Small intestine (tissue), 7 donors: Measurements from ENCODE around the gene ZBTB43. TPM values are rescaled to one million over a fixed set of nuclear protein-coding genes. Genes with fewer than 3 reads are reported as not detected.
"Not testable (repeated sequence)": the region's sequence is repeated elsewhere in the genome, so short reads cannot be mapped to it uniquely, and the experiment has no call there.

Experiments used
- DNase-seq, 2 donors: peaks; one replicate each; pipeline versions ENCODE4 v3.0.0 to v3.0.0-alpha.2; 2013
- FAIRE-seq: peaks from 2 replicates; lab custom pipeline; 2012; peaks lifted over from hg19 to GRCh38; lab: Jason Lieb, UNC
- H3K27ac ChIP-seq, 3 donors: one replicate each; pipeline ENCODE4 v1.5.1; 2013; ENCODE audit warnings: low read length in 2 of 3, mild to moderate bottlenecking in 2 of 3, control low read depth in 1 of 3, inconsistent platforms in 1 of 3, low read depth in 1 of 3, moderate library complexity in 1 of 3
- H3K27me3 ChIP-seq, 3 donors: one replicate each; pipeline ENCODE4 v1.6.1; 2013; ENCODE audit warnings: low read length in 3 of 3, inconsistent platforms in 1 of 3; ENCODE audit not compliant: control insufficient read depth in 3 of 3, insufficient read depth in 3 of 3
- H3K36me3 ChIP-seq, 3 donors: one replicate each; pipeline ENCODE4 v1.6.1; 2013; ENCODE audit warnings: low read length in 3 of 3, inconsistent platforms in 1 of 3, low read depth in 1 of 3, mild to moderate bottlenecking in 1 of 3, moderate library complexity in 1 of 3; ENCODE audit not compliant: control insufficient read depth in 3 of 3, insufficient read depth in 2 of 3
- H3K4me1 ChIP-seq, 3 donors: one replicate each; pipeline ENCODE4 v1.6.1; 2013; ENCODE audit warnings: low read length in 2 of 3, inconsistent platforms in 1 of 3, low read depth in 1 of 3, mild to moderate bottlenecking in 1 of 3, moderate library complexity in 1 of 3; ENCODE audit not compliant: control insufficient read depth in 3 of 3, insufficient read depth in 2 of 3
- H3K4me3 ChIP-seq, 3 donors: one replicate each; pipeline ENCODE4 v1.5.1; 2013; ENCODE audit warnings: low read length in 3 of 3, control low read depth in 1 of 3, inconsistent platforms in 1 of 3, low read depth in 1 of 3, mild to moderate bottlenecking in 1 of 3, moderate library complexity in 1 of 3
- H3K9me3 ChIP-seq, 2 donors: one replicate each; pipeline ENCODE4 v1.6.1; 2013; ENCODE audit warnings: low read depth in 1 of 2, low read length in 1 of 2; ENCODE audit not compliant: control insufficient read depth in 2 of 2, insufficient read depth in 1 of 2
- WGBS, 3 donors: extraction: QIAGEN DNeasy Blood & Tissue Kit; methylation state at CpG; one replicate each; pipeline ENCODE4 v1.1.7; 2013; 5-methylcytosine and 5-hydroxymethylcytosine counted together
- polyA plus RNA-seq, 4 donors: library from polyadenylated mRNA; stranded (reverse) in 3 of 4; unstranded in 1 of 4; fragments of 200-250 nt in 3 of 4; fragments of 120-200 nt in 1 of 4; gene quantifications; one replicate each; pipeline versions ENCODE4 v1.2.1 to v1.2.3, GENCODE V29; 2013
- donor health status: healthy with polysubstance abuse.
- donor health status: control.
- donor health status: control.
- donor health status: Bipolar disorder and iron deficiency.
- donor health status: healthy.

The ZBTB43 gene
- polyA plus RNA-seq, 4 donors: 2.2 to 10.6 (median 4.3) TPM

GRCh38 chr9:126809068-126809467 is 4.2 kb downstream of the ZBTB43 start:
- FAIRE-seq (no peak), DNase-seq (no peak)
- H3K36me3 ChIP-seq: peaks cover 4 to 25% (median 9%) of the 10 kb centered on the region in 3 donors
- no peaks in the 10 kb centered on the region for H3K9me3 ChIP-seq
- peaks cover 0 to 13% (median 4%) of the 10 kb centered on the region in 3 donors for H3K4me1 ChIP-seq
- H3K4me3 ChIP-seq: no peak overlapping the region
- H3K27ac ChIP-seq: no peak overlapping the region
- H3K27me3 ChIP-seq: no peaks in the 10 kb centered on the region
- 79 to 86% (median 81%) methylated on average over 3 of the region's 3 CpGs for WGBS, 3 donors

DNA sequence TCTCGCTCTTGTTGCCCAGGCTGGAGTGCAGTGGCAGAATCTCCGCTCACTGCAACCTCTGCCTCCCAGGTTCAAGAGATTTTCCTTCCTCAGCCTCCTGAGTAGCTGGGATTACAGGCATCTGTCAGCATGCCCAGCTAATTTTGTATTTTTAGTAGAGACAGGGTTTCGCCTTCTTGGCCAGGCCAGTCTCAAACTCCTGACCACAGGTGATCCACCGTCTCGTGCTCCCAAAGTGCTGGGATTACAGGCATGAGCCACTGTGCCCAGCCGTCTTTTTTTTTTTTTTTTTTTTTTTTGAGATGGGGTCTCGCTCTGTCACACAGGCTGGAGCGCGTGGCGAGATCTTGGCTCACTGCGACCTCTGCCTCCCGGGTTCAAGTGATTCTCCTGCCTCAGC is 5.4 kb downstream of the ZBTB43 start:
- not testable (repeated sequence) for H3K9me3 ChIP-seq, FAIRE-seq, H3K27me3 ChIP-seq, H3K27ac ChIP-seq, DNase-seq, H3K4me3 ChIP-seq
- Histone ChIP-seq H3K36me3 (peaks cover 4 to 30% (median 10%) of the 10 kb centered on the region in 3 donors), H3K4me1 (peaks cover 0 to 11% (median 4%) of the 10 kb centered on the region in 3 donors)
- WGBS, 3 donors: 97 to 98% (median 97%) methylated on average over 12 of the region's 12 CpGs

GRCh38 chr9:126813072-126813471 is 8.2 kb downstream of the ZBTB43 start:
- DNase-seq: no peak
- Histone ChIP-seq H3K4me1 (no peaks in the 10 kb centered on the region), H3K27me3 (no peaks in the 10 kb centered on the region), H3K36me3 (peaks cover 4 to 40% (median 15%) of the 10 kb centered on the region in 3 donors), H3K27ac (no peak overlapping the region), H3K9me3 (peaks cover 0 to 20% of the 10 kb centered on the region in 2 donors), H3K4me3 (no peak overlapping the region)
- FAIRE-seq: no peak
- 97% methylated on average over 11 of the region's 11 CpGs for WGBS, 3 donors

DNA sequence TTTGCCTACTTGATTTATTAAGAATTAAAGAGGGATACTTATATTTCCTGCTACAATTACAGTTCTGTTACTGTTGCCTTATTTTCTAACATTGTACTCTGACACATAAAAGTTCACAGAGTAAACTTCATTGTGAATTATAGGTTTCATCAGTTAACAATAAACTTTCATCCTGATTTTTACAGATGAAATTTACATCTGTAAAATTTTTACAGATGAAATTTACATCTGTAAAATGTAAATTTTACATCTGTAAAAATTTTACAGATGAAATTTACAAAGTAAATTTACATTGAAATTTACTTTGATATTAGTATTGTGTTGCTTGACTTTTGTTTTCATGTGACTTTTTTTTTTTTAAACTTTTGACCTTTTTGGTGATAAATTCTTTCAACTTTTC is 9.3 kb downstream of the ZBTB43 start:
- H3K4me3 ChIP-seq: no peak overlapping the region
- H3K27me3 ChIP-seq: no peaks in the 10 kb centered on the region
- H3K9me3 ChIP-seq: peaks cover 0 to 25% of the 10 kb centered on the region in 2 donors
- H3K4me1 ChIP-seq: no peaks in the 10 kb centered on the region
- H3K36me3 ChIP-seq: peaks cover 4 to 44% (median 15%) of the 10 kb centered on the region in 3 donors
- H3K27ac ChIP-seq: no peak overlapping the region
- no peak for DNase-seq
- FAIRE-seq: peak; percentile 85

DNA sequence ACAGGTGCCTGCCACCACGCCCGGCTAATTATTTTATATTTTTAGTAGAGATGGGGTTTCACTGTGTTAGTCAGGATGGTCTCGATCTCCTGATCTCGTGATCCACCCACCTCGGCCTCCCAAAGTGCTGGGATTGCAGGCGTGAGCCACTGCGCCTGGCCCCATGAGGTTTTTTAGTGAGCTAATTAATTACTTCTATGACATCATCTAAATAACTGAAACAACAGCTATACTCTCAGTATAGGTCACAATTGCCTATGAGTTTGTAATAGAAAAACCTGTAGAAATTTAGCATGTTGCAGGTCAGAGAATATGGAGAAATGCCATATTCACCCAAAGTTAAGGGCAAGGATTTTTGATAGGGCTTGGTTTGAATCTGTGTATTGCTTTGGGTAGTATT is 12.8 kb downstream of the ZBTB43 start:
- not testable (repeated sequence) for FAIRE-seq, H3K4me1 ChIP-seq, H3K27ac ChIP-seq, DNase-seq, H3K27me3 ChIP-seq, H3K4me3 ChIP-seq
- H3K9me3 ChIP-seq: peaks cover 0 to 35% of the 10 kb centered on the region in 2 donors
- peaks cover 5 to 38% (median 17%) of the 10 kb centered on the region in 3 donors for H3K36me3 ChIP-seq
- WGBS, 3 donors: 99% methylated on average over 7 of the region's 7 CpGs

GRCh38 chr9:126818482-126818881 is 13.6 kb downstream of the ZBTB43 start:
- no peak for DNase-seq
- peaks cover 0 to 35% of the 10 kb centered on the region in 2 donors for H3K9me3 ChIP-seq
- no peaks in the 10 kb centered on the region for H3K4me1 ChIP-seq
- H3K27me3 ChIP-seq: no peaks in the 10 kb centered on the region
- FAIRE-seq: no peak
- peaks cover 2 to 32% (median 11%) of the 10 kb centered on the region in 3 donors for H3K36me3 ChIP-seq
- 97 to 99% (median 99%) methylated on average over 5 of the region's 5 CpGs for WGBS, 3 donors
- H3K4me3 ChIP-seq: no peak overlapping the region
- H3K27ac ChIP-seq: no peak overlapping the region

DNA sequence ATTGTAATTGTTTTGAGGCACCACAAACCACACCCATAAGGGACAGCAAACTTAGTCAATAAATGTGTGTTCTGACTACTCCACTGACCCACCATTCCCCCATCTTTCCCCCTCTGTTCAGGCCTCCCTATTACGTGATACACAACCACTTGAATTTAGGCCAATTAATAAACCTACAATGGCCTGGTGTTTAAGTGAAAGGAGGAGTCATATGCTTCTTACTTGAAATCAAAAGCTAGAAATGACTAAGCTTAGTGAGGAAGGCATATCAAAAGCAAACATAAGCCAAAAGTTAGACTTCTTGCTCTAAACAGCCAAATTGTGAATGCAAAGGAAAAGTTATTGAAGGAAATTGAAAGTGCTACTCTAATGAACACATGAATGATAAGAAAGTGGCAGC is 14.6 kb downstream of the ZBTB43 start:
- Histone ChIP-seq H3K4me1 (no peaks in the 10 kb centered on the region), H3K9me3 (peaks cover 0 to 32% of the 10 kb centered on the region in 2 donors), H3K4me3 (no peak overlapping the region), H3K36me3 (peaks cover 2 to 34% (median 11%) of the 10 kb centered on the region in 3 donors), H3K27me3 (no peaks in the 10 kb centered on the region), H3K27ac (no peak overlapping the region)
- no peak for FAIRE-seq
- DNase-seq: no peak
- WGBS, 3 donors: 79 to 96% (median 85%) methylated on average over 1 of the region's 1 CpG

DNA sequence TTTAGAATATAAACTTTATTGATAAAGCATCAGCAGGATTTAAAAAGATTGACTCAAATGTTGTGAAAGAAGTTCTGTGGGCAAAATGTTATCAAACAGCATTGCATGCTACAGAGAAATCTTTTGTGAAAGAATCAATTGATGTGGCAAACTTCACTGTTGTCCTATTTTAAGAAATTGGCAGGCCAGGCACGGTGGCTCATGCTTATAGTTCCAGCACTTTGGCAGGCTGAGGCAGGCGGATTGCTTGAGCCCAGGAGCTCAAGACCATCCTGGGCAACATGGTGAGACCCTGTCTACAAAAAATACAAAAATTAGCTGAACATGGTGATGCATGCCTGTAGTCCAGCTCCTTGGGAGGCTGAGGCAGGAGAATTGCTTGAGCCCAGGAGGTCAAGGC is 17.4 kb downstream of the ZBTB43 start:
- Histone ChIP-seq H3K9me3 (peaks cover 0 to 21% of the 10 kb centered on the region in 2 donors), H3K36me3 (peaks cover 2 to 26% (median 4%) of the 10 kb centered on the region in 3 donors), H3K4me3 (no peak overlapping the region), H3K4me1 (no peaks in the 10 kb centered on the region), H3K27ac (no peak overlapping the region), H3K27me3 (no peaks in the 10 kb centered on the region)
- 63 to 77% (median 67%) methylated on average over 2 of the region's 2 CpGs for WGBS, 3 donors
- DNase-seq (no peak), FAIRE-seq (no peak)

DNA sequence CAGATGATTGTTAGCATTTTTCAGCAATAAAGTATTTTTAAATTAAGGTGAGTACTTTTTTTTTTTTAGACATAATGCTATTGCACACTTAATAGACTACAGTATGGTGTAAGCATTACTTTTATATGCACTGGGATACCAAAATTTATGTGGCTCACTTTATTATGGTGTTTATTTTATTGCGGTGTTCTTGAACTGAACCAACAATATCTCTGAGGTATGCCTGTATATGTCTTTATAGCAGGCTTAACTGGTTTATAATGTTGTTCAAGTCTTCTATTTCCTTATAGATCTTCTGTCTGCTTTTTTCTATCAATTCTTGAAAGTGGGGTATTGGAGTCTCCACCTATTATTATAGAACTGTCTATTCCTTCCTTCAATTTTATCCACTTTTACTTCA is 18.0 kb downstream of the ZBTB43 start:
- Histone ChIP-seq H3K4me3 (no peak overlapping the region), H3K4me1 (no peaks in the 10 kb centered on the region), H3K27ac (no peak overlapping the region), H3K27me3 (no peaks in the 10 kb centered on the region), H3K9me3 (peaks cover 0 to 17% of the 10 kb centered on the region in 2 donors), H3K36me3 (peaks cover 2 to 30% (median 4%) of the 10 kb centered on the region in 3 donors)
- no peak for DNase-seq
- FAIRE-seq: no peak
- WGBS, 3 donors: 91 to 93% (median 93%) methylated on average over 1 of the region's 1 CpG
